ENCODE data around the gene PRKCZ.

DNA sequence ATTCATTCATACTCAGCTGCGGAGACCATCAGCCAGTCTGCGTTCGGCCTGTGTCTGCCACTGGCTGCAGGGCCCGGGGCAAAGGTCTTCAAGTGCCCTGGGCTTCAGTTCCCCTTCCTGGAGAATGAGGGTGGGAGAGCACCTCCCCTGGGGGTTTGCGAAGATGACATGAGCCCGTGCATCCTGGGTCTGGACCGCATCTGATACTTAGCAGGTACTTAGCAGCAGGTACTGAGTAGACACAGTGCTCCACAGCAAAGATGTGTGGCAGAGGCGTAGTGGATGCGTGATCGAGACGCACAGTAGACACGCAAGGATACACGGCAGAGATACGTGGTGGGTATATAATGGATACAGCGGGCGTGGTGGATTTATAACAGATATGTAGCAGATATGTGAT is 51.3 kb downstream of the PRKCZ start:
- TF ChIP-seq CTCF (IDR thresholded peaks at IDR 0.05; ENCODE audit: insufficient read depth, low read length) = no peak
- TF ChIP-seq GABPA (IDR thresholded peaks at IDR 0.05; ENCODE audit: low read depth) = no peak
- no peak for TF ChIP-seq SPI1 (IDR thresholded peaks at IDR 0.05; ENCODE audit: borderline replicate concordance, low read depth)

All from HL-60 (cell line).